Activated CD8-positive, alpha-beta memory T cell treated with anti-CD3 and anti-CD28 coated beads, Interleukin-2, amount 10 ng/mL, durations not matched to agents 7 days and 5 days (primary cell): ENCODE results near the gene ZNF646. TPM values are rescaled to one million over a fixed set of nuclear protein-coding genes. Genes with fewer than 3 reads are reported as not detected.

ENCODE experiments used
- ATAC-seq: fragments of 150-1000 bp; cut with Tn5 transposase; one replicate; pipeline ENCODE4 v1.10.0; 2021; ENCODE audit warnings: moderate library complexity
- CTCF ChIA-PET: fragments of 350-600 bp; sonication (Branson Sonifier 250); formaldehyde crosslinking; loops from one replicate; lab custom pipeline; 2021; ENCODE audit warnings: antibody characterized with exemption; lab: Charles Lee
- DNase-seq: peaks from one replicate; pipeline ENCODE4 v3.0.0-alpha.2; 2020
- H3K27ac Mint-ChIP-seq: one replicate; pipeline ENCODE4 v1.8.0; 2021; ENCODE audit warnings: mild to moderate bottlenecking, mixed read lengths
- H3K27me3 Mint-ChIP-seq: one replicate; pipeline ENCODE4 v1.8.0; 2021; ENCODE audit warnings: mixed read lengths
- H3K36me3 Mint-ChIP-seq: one replicate; pipeline ENCODE4 v1.8.0; 2021; ENCODE audit warnings: mild to moderate bottlenecking, mixed read lengths
- H3K4me1 Mint-ChIP-seq: one replicate; pipeline ENCODE4 v1.8.0; 2021; ENCODE audit warnings: mixed read lengths
- H3K4me3 Mint-ChIP-seq: one replicate; pipeline ENCODE4 v1.8.0; 2021; ENCODE audit warnings: mild to moderate bottlenecking, moderate library complexity, mixed read lengths
- H3K9me3 Mint-ChIP-seq: one replicate; pipeline ENCODE4 v1.8.0; 2022; ENCODE audit warnings: low read depth, mixed read lengths
- total RNA-seq, 2 experiments: library from RNA; stranded (reverse); gene quantifications; one replicate each; pipeline ENCODE4 v1.2.3, GENCODE V29; 2021

ZNF646 gene
- total RNA-seq, 2 experiments from 2014 or later, result 31.8 to 37.7 TPM

- CTCF ChIA-PET, result no interaction called here
- H3K9me3 Mint-ChIP-seq, result no peaks in the 10 kb centered on the region
Observed at GRCh38 chr16:31081428-31082351, 7.5 kb downstream of the ZNF646 start.

GRCh38 chr16:31082368-31083045 is 8.3 kb downstream of the ZNF646 start:
- ATAC-seq, result no peak
- no peak for DNase-seq
- H3K9me3 Mint-ChIP-seq, result no peaks in the 10 kb centered on the region
- H3K36me3 Mint-ChIP-seq, result peaks cover 27% of the 10 kb centered on the region
- peak overlapping the region; percentile 16 for H3K27ac Mint-ChIP-seq
- H3K27me3 Mint-ChIP-seq, result no peaks in the 10 kb centered on the region
- no peak overlapping the region for H3K4me3 Mint-ChIP-seq
- CTCF ChIA-PET, result no interaction called here
- H3K4me1 Mint-ChIP-seq, result peaks cover 31% of the 10 kb centered on the region

More at GRCh38 chr16:31081428-31082351, 7.5 kb downstream of the ZNF646 start:
- H3K27me3 Mint-ChIP-seq, result no peaks in the 10 kb centered on the region
- no peak for ATAC-seq
- H3K4me3 Mint-ChIP-seq, result no peak overlapping the region
- peaks cover 31% of the 10 kb centered on the region for H3K4me1 Mint-ChIP-seq
- no peak for DNase-seq
- peak overlapping the region; percentile 16 for H3K27ac Mint-ChIP-seq
- peaks cover 29% of the 10 kb centered on the region for H3K36me3 Mint-ChIP-seq

GRCh38 chr16:31083081-31083480 is 8.9 kb downstream of the ZNF646 start:
- Mint-ChIP-seq H3K27ac (no peak overlapping the region), H3K9me3 (no peaks in the 10 kb centered on the region), H3K36me3 (peaks cover 22% of the 10 kb centered on the region), H3K4me3 (no peak overlapping the region), H3K4me1 (peaks cover 27% of the 10 kb centered on the region), H3K27me3 (no peaks in the 10 kb centered on the region)
- ATAC-seq (no peak), DNase-seq (no peak)
- CTCF ChIA-PET, result no interaction called here

GRCh38 chr16:31083556-31083955 is 9.3 kb downstream of the ZNF646 start:
- no peak for ATAC-seq
- no peak overlapping the region for H3K27ac Mint-ChIP-seq
- no peaks in the 10 kb centered on the region for H3K27me3 Mint-ChIP-seq
- H3K4me1 Mint-ChIP-seq, result peaks cover 23% of the 10 kb centered on the region
- H3K36me3 Mint-ChIP-seq, result peaks cover 17% of the 10 kb centered on the region
- H3K4me3 Mint-ChIP-seq, result no peak overlapping the region
- CTCF ChIA-PET, result no interaction called here
- no peak for DNase-seq
- H3K9me3 Mint-ChIP-seq, result no peaks in the 10 kb centered on the region

- ATAC-seq, result no peak
- Mint-ChIP-seq H3K4me1 (peaks cover 19% of the 10 kb centered on the region), H3K27ac (no peak overlapping the region), H3K27me3 (no peaks in the 10 kb centered on the region), H3K4me3 (no peak overlapping the region), H3K9me3 (no peaks in the 10 kb centered on the region), H3K36me3 (peaks cover 13% of the 10 kb centered on the region)
- DNase-seq, result no peak
- CTCF ChIA-PET, result interaction anchor here (1.4 kb wide), 1 partner anchor 99 kb away, joined by 4 read pairs; the partner anchor contains the start of gene HSD3B7
Observed at GRCh38 chr16:31083981-31084380, 9.8 kb downstream of the ZNF646 start.

- H3K27ac Mint-ChIP-seq, result no peak overlapping the region
- ATAC-seq (no peak), DNase-seq (no peak)
- no peak overlapping the region for H3K4me3 Mint-ChIP-seq
- H3K4me1 Mint-ChIP-seq, result peaks cover 11% of the 10 kb centered on the region
- H3K9me3 Mint-ChIP-seq, result no peaks in the 10 kb centered on the region
- no peaks in the 10 kb centered on the region for H3K27me3 Mint-ChIP-seq
- CTCF ChIA-PET, result interaction anchor here (1.4 to 1.5 kb wide), 2 partner anchors 33 to 100 kb away, joined by 3 to 4 read pairs; partner anchors contain the start of genes HSD3B7 and KAT8
- H3K36me3 Mint-ChIP-seq, result peaks cover 10% of the 10 kb centered on the region
Observed at GRCh38 chr16:31084584-31085302, 10.5 kb downstream of the ZNF646 start.

GRCh38 chr16:31085411-31085810 is 11.2 kb downstream of the ZNF646 start:
- H3K9me3 Mint-ChIP-seq, result no peaks in the 10 kb centered on the region
- CTCF ChIA-PET, result interaction anchor here (1.4 to 1.5 kb wide), 3 partner anchors 10 to 101 kb away, joined by 3 to 5 read pairs (median 4); partner anchors contain the start of genes HSD3B7, KAT8 and VKORC1
- ATAC-seq (no peak), DNase-seq (no peak)
- no peak overlapping the region for H3K27ac Mint-ChIP-seq
- no peaks in the 10 kb centered on the region for H3K27me3 Mint-ChIP-seq
- peaks cover 9% of the 10 kb centered on the region for H3K36me3 Mint-ChIP-seq
- H3K4me3 Mint-ChIP-seq, result no peak overlapping the region
- H3K4me1 Mint-ChIP-seq, result peaks cover 9% of the 10 kb centered on the region

GRCh38 chr16:31085873-31086628 is 11.8 kb downstream of the ZNF646 start:
- H3K36me3 Mint-ChIP-seq, result peaks cover 8% of the 10 kb centered on the region

GRCh38 chr16:31086629-31086906 is 12.3 kb downstream of the ZNF646 start:
- H3K4me3 Mint-ChIP-seq, result no peak overlapping the region
- DNase-seq (no peak), ATAC-seq (no peak)
- H3K27me3 Mint-ChIP-seq, result no peaks in the 10 kb centered on the region
- CTCF ChIA-PET, result interaction anchor here (1.4 kb wide), 1 partner anchor 9 kb away, joined by 5 read pairs; the partner anchor contains the start of gene VKORC1
- peaks cover 8% of the 10 kb centered on the region for H3K36me3 Mint-ChIP-seq
- H3K27ac Mint-ChIP-seq, result no peak overlapping the region
- H3K9me3 Mint-ChIP-seq, result no peaks in the 10 kb centered on the region
- peaks cover 2% of the 10 kb centered on the region for H3K4me1 Mint-ChIP-seq

More at GRCh38 chr16:31085873-31086628, 11.8 kb downstream of the ZNF646 start:
- DNase-seq (no peak), ATAC-seq (no peak)
- no peak overlapping the region for H3K4me3 Mint-ChIP-seq
- H3K27ac Mint-ChIP-seq, result no peak overlapping the region
- H3K4me1 Mint-ChIP-seq, result peaks cover 2% of the 10 kb centered on the region
- H3K27me3 Mint-ChIP-seq, result no peaks in the 10 kb centered on the region
- CTCF ChIA-PET, result interaction anchor here (1.4 to 1.5 kb wide), 2 partner anchors 9 to 31 kb away, joined by 3 to 5 read pairs; partner anchors contain the start of genes KAT8 and VKORC1
- H3K9me3 Mint-ChIP-seq, result no peaks in the 10 kb centered on the region

- H3K27ac Mint-ChIP-seq, result no peak overlapping the region
- H3K4me3 Mint-ChIP-seq, result no peak overlapping the region
- H3K27me3 Mint-ChIP-seq, result no peaks in the 10 kb centered on the region
- H3K4me1 Mint-ChIP-seq, result peaks cover 1% of the 10 kb centered on the region
- no peak for DNase-seq
- ATAC-seq, result no peak
- CTCF ChIA-PET, result no interaction called here
- peaks cover 6% of the 10 kb centered on the region for H3K36me3 Mint-ChIP-seq
- no peaks in the 10 kb centered on the region for H3K9me3 Mint-ChIP-seq
Observed at GRCh38 chr16:31087481-31087880, 13.3 kb downstream of the ZNF646 start.

GRCh38 chr16:31087971-31088370 is 13.7 kb downstream of the ZNF646 start:
- CTCF ChIA-PET, result no interaction called here
- H3K27ac Mint-ChIP-seq, result no peak overlapping the region
- peaks cover 6% of the 10 kb centered on the region for H3K4me1 Mint-ChIP-seq
- DNase-seq (no peak), ATAC-seq (no peak)
- H3K9me3 Mint-ChIP-seq, result no peaks in the 10 kb centered on the region
- no peaks in the 10 kb centered on the region for H3K27me3 Mint-ChIP-seq
- no peak overlapping the region for H3K4me3 Mint-ChIP-seq
- peaks cover 6% of the 10 kb centered on the region for H3K36me3 Mint-ChIP-seq

- no peak within 1 kb of the TSS for H3K4me3 Mint-ChIP-seq
- peaks cover 10% of the 10 kb centered on the region for H3K4me1 Mint-ChIP-seq
- H3K9me3 Mint-ChIP-seq, result no peaks in the 10 kb centered on the region
- CTCF ChIA-PET, result interaction anchor here (1.6 kb wide), 1 partner anchor 107 kb away, joined by 3 read pairs; no protein-coding TSS in a partner anchor
- no peak within 1 kb of the TSS for H3K27ac Mint-ChIP-seq
- no peaks in the 10 kb centered on the region for H3K27me3 Mint-ChIP-seq
- H3K36me3 Mint-ChIP-seq, result peaks cover 6% of the 10 kb centered on the region
- no peak for ATAC-seq
- DNase-seq, result no peak
Observed at GRCh38 chr16:31088459-31089183, 14.4 kb downstream of the ZNF646 start, which contains the start of gene PRSS53. Gene PRSS53, minus strand, starts transcription at chr16:31088943. Its CDS starts 134 bp downstream, at chr16:31088809.
